Measurements from ENCODE around the gene EPB41.
"Not testable (repeated sequence)": the region's sequence is repeated elsewhere in the genome, so short reads cannot be mapped to it uniquely, and the experiment has no call there.

The EPB41 gene

DNA sequence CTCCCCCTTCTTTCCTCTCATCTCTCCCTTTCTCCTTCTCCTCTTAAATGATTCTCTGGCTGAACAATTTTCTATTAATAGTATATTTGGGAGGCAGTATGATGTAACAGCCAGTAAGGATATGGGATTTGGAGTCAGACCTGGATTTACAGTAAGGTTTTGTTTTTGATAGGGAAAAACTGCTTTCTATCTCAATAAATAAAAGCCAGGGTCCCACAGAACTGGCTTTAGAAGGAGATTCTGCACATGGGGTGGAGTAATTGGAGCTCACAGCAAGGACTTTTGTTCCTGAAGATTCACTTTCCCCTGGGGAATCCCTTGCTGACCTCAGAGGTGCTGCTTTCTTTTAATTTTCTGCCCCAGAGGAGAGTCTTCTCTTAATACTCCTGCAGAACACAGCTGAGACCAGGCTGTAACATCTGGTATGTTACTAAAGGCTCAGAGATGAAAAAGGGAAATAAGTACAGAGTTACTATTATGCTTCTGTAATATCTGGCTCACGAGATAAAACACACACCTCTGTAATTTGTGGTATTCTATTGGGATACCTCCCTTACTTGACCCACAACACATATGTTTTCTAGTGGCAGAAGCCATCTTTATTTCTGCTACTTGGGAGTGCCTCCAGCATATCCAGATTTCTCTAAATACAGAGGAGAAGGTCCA is 13.4 kb downstream of the EPB41 start:
- FAIRE-seq: no peak

DNA sequence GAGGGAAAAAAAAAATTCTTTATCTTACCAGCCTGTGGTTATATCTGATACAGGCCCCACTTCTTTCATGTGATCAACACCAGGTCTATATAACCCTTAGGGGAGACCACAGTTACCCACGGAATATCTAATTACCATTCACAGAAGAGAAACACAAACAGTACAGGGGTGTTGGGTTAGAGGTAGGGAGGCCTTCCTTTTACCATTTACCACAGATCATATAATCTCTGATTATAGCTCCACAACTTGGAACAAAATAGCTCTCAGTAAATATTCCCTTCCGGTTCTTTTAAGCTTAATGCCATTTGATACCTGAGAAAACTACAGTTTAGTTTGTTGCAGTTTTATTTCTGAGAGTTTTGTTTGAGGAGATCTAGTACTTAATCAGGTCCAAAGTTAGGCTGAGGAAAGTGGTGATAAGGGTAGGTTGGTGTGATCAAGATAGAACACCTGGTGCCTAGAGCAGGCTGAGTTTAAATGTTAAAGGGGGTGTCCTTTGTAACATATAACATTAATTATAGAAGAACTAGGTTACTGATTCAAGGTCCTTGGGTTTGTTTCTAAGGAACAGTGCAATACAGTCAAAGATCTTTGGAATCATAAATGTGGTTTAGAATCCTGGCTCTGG is 14.1 kb downstream of the EPB41 start:
- FAIRE-seq: peak; percentile 43

DNA sequence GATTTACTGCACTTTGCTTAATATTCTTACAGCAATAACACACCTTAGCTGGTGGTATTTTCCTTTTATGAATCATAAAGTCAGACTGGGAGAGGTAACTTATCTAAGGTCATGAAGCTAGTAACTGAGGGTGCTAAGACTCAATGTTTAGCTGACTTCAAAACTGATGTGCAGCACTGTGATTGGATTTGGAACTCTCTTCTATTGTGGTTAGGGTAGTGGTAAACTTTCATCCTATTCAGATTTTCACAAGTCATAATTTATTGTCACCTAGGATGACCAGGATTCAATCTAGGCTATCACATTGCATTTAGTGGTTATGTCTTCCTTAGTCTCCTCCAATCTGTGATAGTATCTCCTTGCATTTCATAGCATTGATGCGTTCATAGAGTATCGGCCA is 18.9 kb downstream of the EPB41 start:
- FAIRE-seq: no peak

DNA sequence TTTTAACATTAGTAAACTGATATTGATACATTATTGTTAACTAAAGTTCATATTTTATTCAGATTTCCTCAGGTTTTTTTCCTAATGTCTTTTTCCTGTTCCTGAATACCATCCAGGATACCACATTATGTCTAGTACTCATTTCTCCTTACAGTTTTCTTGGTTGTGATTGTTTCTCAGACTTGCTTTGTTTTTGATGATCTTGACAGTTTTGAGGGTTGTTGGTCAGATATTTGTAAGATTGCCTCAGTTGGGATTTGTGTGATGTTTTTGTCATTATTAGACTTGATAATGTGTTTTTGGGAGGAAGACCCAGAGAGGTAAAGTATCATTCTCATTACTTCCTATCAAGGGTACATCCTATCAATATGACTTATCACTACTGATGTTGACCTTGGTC is 19.5 kb downstream of the EPB41 start:
- peak; percentile 5 for FAIRE-seq

DNA sequence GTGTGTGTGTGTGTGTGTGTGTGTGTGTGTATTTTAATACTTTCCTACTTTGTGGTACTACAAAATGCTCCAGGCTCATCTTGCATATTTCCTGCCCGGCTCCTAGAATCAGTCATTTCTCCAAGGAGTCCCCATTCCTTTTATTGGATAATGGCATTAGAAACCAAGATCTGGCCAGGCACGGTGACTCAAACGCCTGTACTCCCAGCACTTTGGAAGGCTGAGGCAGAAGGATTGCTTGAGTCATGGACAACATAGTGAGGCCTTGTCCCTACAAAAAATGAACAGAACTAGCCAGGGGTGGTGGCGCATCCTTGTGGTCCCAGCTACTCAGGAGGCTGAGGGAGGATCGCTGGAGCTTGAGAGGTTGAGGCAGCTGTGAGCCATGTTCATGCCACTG is 20.3 kb downstream of the EPB41 start:
- no peak for FAIRE-seq

DNA sequence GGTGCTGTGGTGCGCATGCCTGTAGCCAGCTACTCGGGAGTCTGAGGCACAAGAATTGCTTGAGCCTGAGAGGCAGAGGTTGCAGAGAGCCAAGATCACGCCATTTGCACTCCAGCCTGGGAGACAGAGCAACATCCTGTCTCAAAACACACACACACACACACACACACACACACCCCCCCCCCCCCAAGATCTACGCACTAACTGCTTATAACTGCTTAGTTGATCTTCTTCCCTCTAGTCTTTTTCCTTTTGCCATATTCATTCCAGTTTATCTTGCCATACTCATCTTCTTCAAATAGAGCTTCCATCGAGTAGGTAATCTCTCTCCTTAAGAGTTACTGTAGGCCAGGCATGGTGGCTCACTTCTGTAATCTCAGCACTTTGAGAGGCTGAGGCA is 20.9 kb downstream of the EPB41 start:
- FAIRE-seq: no peak

DNA sequence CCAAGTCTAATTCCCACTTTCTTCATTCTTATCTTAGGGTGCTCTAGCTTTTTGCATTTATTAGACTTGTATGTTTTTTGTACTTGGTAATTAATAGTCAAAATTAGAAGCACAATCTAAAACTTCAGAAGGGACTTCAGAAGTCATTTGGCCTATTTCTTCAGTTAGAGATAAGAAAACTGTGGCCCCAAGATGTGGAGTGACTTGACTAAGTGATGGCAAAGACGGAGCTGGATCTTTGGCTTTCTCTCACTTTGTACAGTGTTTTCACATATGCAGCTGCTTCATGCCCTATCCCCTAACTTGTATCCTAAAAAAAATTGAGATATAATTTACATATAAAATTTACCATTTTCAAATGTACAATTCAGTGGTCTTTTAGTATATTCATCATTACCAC is 21.7 kb downstream of the EPB41 start:
- no peak for FAIRE-seq

DNA sequence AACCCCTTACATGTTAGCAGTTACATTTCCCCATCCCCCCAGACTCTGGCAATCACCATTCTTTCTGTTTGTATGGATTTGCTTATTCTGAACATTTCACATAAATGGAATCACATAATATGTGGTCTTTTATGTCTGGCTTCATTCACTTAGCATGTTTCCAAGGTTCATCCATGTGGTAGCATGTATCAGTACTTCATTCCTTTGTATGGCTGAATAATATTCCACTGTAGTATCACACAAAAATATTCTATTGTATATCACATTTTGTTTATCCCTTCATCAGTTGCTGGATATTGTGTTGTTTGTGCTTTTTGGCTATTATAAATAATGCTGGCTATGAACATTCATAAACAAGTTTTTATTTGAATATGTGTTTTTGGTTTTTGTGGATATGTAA is 22.2 kb downstream of the EPB41 start:
- FAIRE-seq: no peak

DNA sequence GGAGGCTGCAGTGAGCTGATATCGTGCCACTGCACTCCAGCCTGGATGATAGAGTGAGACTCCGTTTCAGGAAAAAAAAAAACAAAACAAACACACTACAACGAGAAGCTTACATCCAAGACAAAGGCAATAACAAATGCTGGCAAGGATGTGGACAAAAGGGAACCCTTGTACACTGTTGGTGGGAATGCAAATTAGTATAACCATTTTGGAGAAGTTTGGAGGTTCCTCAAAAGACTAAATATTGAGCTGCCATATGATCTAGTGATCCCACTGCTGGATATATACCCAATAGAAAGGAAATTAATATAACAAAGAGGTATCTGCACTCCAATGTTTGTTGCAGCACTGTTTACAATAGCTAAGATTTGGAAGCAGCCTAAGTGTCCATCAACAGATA is 29.2 kb downstream of the EPB41 start:
- FAIRE-seq: not testable (repeated sequence)

DNA sequence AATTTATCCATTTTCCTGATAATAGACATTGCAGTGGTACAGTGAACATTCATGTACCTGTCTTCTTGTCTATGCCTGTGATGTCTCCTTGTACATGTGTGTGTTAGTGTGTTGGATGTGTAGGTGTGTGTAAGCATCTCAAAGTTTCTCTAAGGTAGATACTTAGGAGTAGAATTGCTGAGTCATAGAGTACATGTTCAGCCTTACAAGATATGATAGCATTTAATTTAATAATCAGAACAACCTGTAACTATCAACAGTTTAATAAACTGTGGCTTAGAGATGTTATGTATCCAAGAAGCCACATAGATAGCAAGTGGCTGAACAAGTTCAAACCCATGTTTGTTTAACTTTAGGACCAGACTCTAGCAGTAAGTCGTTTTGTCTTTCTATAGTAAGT is 35.6 kb downstream of the EPB41 start:
- FAIRE-seq: no peak

DNA sequence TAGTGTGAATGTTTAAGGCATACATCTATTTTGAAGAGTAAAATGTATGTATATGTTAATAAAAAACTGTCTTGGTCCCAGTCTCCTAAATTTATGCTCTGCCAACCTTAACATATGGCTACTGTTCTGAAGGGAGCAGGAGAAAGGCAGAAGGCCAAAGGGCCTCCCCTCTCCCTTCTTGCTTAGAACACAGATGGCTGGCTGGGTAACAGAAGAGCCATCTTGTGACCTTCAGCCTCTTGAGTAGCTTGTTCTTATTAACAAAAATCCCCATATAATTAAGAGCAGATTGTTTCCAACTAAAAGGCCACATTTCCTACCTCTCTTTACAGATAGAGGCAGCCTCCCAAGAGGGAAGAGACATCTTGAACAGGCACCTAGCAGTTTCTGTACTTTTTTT is 36.1 kb downstream of the EPB41 start:
- FAIRE-seq: no peak

DNA sequence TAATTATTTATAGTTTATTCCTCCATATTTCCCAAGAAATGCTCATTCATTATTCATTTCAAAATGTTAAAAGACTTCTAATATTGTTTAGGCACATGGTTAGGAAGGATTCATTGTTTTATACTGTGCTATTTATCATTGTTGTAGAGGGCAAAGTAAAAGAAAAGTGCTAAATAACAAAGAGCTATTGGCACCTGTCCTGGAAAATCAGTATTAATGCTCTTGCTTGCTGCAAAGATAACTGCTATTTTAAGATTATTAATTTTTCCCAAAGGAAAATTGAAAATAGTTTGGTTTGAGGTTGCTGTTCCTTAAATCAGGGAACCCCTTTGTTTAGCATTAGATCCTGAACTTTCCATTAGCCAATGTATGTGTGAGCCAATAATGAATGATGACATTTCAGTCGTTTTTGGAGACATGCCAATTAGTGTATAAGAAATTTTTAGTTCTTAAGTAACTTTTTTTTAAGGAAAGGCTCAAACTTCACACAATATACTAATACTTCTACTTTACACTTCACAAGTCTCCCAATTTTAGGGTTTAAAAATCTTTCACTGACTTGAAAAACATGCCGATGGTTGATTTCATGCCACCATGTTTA is 39.9 kb downstream of the EPB41 start:
- no peak for FAIRE-seq

DNA sequence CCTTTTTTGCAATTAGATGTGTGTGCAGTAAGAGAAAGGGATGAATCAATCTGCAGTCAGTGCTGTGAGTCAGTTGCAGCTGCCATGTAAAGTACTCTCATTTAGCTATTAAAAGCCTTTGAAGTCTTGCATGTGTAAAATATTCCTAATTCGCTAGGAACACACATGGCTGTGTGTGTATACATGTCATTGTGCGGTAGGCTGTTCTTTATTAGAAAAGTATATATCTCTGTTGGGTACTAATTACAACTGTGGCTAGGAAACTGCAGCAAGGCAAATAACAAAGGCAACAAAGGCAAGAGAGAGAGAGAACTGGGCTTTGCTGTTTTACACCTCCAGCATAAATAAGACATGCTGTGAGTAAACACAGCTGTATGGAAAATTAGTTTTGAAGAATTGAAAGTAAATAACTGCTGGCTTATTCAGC is 41.7 kb downstream of the EPB41 start:
- FAIRE-seq: no peak

DNA sequence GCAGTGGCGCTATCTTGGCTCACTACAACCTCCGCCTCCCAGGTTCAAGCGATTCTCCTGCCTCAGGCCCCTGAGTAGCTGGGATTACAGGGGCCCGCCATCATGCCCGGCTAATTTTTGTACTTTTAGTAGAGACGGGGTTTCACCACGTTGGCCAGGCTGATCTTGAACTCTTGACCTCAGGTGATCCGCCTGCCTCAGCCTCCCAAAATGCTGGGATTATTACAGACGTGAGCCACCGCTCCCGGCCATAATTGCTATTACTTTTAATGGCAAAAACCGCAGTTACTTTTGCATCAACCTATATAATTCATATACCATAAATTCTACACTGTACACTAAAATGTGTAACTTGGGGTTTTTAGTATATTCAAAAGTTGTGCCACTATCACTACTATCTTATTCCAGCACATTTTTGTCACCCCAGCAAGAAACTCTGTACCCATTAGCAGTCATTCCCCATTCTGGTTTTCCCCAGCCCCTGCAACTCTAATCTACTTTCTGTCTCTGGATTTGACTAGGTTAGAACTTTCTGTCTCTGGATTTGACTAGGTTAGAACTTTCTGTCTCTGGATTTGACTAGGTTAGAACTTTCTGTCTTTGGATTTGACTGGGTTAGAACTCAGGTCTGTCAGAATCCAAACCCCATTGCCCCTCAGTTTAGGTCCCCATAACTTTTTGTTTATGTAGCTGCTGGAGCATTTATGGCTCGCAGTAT is 47.9 kb downstream of the EPB41 start:
- not testable (repeated sequence) for FAIRE-seq

DNA sequence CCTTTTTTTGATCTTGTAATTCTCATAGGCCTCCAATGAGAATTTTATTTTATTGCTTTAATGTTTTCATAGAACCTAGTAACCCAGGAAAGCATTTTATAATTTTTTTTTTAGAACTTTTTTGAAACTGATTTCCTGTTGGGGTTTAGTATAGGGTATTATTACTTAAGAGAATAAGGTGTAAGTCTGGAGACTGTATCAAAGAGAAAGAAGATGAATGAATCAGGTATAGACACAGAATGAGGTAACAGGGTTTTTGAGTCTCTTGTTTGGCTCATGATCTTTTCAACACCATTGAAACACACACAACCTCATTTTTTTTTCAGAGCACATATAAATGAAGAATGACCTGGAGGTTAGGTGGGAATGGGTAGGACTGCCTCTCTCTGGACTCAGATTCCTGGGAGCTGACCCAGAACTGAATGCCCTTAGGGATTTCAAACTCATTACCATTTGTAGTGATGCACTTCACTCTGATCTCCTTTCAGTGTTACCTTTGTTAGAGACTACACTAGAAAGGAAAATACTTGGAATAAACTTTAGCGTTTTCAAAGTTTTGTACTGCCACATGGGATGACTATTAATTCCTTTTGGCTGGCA is 51.0 kb downstream of the EPB41 start:
- no peak for FAIRE-seq

DNA sequence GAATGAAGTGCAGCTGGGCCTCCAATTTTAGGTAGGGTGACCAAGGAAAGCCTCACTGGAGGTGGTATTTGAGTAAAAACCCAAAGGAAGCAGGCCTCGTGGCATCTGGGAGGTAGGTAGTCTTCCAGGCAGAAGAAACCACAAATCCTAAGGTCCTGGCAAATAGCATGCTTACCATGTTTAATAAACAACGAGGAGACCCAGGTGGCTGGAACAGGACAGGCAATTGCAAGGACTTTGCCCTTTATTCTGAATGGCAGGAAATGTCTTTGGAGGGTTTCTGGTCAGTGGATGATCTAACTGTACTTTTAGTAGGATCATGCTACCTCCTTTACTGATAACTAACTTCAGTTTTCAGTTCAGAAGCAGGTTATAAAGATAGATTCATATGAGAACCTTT is 52.2 kb downstream of the EPB41 start:
- no peak for FAIRE-seq

DNA sequence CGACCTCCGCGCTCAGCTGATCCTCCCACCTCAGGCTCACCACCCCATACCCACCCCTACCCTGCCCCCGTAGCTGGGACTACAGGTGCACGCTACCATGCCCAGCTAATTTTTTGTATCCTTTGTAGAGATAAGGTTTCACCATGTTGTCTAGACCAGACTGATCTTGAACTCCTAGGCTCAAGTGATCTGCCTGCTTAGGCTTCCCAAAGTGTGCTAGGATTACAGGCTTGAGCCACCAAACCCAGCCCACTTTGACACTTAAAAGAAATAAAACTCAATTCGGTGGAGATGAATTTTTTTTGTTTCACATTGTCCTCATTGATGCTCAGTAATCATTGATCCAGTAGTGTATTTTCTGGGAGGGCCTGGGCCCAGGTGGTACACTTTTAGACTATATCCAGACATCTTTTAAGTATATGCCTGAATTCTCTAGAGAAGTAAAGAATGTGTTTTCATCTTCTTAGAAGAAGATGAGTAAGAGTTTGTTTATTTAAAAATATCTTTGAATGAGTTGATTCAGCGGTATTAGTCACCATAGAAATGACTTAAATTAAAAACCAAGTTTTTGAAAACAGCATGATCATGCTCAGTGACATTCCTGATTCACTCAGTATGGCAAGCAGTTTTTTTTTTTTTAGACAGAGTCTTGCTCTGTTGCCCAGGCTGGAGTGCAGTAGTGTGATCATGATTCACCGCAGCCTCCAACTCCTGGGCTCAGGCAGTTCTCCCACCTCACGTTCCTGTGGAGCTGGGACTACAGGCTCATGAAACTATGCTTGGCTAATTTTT is 57.8 kb downstream of the EPB41 start:
- FAIRE-seq: no peak

DNA sequence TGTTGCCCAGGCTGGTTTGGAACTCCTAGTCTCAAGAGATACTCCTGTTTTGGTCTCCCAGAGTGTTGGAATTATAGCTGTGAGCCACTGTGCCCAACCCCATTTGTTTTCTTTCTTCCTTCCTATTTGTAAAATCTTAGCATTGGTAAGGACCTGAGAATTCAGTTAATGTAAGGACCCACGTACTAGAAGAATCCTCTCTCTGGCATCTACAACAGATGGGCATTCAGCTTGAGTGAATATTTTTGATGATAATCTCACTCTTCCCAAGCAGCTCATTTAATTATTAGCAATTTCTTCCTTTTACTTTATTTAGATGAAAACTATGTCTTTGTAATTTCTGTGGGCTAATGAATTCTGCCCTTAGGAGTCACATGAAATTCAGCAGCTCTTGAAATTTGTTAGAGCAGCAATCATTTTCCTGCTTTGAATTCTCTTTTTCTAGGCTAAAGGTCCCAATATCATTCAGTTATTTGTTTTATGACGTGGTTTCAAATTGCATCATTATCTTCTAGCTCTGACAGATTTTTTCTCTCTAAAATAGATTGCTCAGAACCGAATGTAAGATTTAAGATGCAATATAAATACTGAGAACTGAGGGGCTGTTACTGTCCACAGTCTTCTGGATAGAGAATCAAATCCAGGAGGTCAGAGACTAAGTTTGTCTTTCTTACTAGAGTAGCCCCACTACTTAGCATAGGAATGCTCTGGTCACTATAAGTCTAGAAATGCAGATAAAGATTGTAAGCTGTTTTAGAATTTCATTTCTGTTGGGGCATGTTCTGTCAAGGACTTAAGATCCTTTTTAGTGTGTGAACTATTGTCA is 59.4 kb downstream of the EPB41 start:
- FAIRE-seq: no peak

DNA sequence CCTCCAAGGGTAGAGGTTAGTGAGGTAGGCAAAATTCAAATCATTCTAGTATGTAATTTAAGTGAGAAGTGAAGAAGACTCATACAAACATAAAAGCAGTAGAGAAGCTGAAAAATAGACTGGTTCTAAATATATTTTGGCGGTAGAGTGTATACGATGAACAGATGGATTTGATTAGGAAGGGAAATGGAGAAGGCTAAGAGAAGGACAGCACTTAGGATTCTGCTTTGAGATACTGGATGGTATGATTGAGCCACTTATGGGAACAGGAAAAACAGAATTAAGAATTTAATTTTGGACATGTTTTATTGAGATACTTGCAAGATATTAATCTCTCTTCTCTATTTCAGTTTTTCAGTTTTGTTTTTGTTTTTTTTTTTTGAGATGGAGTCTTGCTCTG is 60.1 kb downstream of the EPB41 start:
- FAIRE-seq: no peak

DNA sequence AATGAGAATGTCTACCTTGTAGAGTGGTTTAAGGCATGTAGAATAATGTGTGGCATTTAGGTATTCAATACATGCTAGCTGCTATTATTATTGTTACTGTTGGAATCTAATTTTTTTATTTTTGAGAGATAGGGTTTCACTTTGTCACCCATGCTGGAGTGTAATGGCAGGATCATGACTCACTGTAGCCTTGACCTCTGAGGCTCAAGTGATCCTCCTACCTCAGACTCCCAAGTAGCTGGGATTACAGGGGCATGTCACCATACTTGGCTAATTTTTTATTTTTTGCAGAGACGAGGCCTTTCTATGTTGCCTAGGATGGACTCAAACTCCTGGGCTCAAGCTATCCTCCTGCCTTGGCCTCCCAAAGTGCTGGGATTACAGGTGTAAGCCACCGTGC is 61.9 kb downstream of the EPB41 start:
- FAIRE-seq: no peak

DNA sequence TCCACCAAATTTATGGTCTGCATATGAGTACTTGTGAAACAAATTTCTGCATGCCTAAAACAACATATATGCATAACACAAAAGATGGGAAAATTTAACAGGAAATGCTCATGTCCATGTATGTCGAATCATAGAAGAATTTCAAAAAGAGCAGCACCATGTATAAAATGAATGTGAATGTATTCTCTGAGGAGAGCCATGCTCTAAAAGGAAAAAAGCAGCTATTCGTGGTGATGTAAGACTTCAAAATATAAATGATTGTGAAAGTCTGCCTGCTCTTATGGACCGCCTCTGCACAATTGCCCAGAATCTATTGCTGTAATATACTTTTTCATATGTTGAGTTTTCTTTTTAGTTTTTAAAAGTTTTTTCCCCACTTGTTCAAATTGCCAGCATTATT is 66.8 kb downstream of the EPB41 start:
- FAIRE-seq: no peak

DNA sequence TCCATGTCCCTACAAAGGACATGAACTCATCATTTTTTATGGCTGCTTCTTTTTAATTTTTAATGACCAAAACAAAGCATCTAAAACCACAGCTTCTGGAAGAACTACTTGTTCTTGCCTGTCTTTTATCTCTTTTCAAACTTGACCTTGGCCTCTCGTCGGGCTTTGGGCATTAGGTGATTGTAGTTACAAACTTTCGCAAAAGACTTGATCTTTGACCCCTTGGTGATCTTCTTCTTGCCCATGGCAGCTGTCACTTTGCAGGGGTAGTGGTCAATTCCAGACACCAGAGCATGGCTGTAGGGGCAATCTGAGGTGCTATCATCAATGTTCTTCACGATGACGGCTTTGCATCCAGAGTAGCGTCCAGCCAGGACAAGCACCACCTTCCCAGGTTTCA is 67.8 kb downstream of the EPB41 start:
- FAIRE-seq: no peak
